Body of pancreas (tissue), 4 donors: ENCODE results near the gene HOXA13. TPM values are rescaled to one million over a fixed set of nuclear protein-coding genes. Genes with fewer than 3 reads are reported as not detected.
A peak's percentile ranks its signal among the peaks of the same experiment; 100 is the strongest.

Experiments
- ATAC-seq: fragments of 150-250 bp; one replicate; pipeline ENCODE4 v1.9.1; 2016
- DNase-seq, 4 donors: peaks; one replicate each; pipeline ENCODE4 v3.0.0-alpha.2; 2019
- H3K27ac ChIP-seq, 4 donors: fragments of 200-600 bp; sonication (generic); 1 replicate in 3 of 4; 2 replicates in 1 of 4; pipeline versions ENCODE4 v1.5.1 to v1.6.1; 2016 to 2019; ENCODE audit warnings: mild to moderate bottlenecking in 1 of 4, mixed read lengths in 1 of 4, moderate library complexity in 1 of 4
- H3K27me3 ChIP-seq, 2 donors: fragments of 200-600 bp; sonication (generic); one replicate each; pipeline ENCODE4 v1.6.0; 2016; ENCODE audit warnings: mild to moderate bottlenecking in 1 of 2
- H3K36me3 ChIP-seq, 2 donors: fragments of 200-600 bp; sonication (generic); replicated peaks in 1 of 2; 2 replicates each; pipeline ENCODE4 v1.5.1; 2016; ENCODE audit warnings: low read depth in 2 of 2; ENCODE audit not compliant: insufficient read depth in 1 of 2
- H3K4me1 ChIP-seq: fragments of 200-600 bp; sonication (generic); one replicate; pipeline ENCODE4 v1.6.0; 2016
- H3K4me3 ChIP-seq, 2 donors: fragments of 200-600 bp; sonication (generic); 1 replicate in 1 of 2; 2 replicates in 1 of 2; pipeline ENCODE4 v1.5.1; 2016 to 2019
- H3K9me3 ChIP-seq, 3 donors: fragments of 200-600 bp; sonication (generic); 1 replicate in 2 of 3; 2 replicates in 1 of 3; pipeline ENCODE4 v1.5.1; 2016
- CTCF ChIP-seq, 7 experiments: fragments of 450-650 bp in 4 of 7; fragments of 200-600 bp in 3 of 7; sonication (generic) in 3 of 7; IDR thresholded peaks; one replicate each; pipeline ENCODE4 v1.5.1; 2016 to 2019; ENCODE audit warnings: antibody characterized with exemption in 7 of 7
- POLR2A ChIP-seq, 3 donors: fragments of 450-650 bp; IDR thresholded peaks; one replicate each; pipeline ENCODE4 v1.6.1; 2016; ENCODE audit warnings: antibody characterized with exemption in 3 of 3, mild to moderate bottlenecking in 2 of 3
- WGBS, 2 donors: methylation state at CpG; one replicate each; pipeline ENCODE4 v1.1.5; 2017; 5-methylcytosine and 5-hydroxymethylcytosine counted together
- intact Hi-C: fragments of 100-400 bp; cut with DNase I; formaldehyde crosslinking; loops from one replicate; pipeline ENCODE4 v1.15.1; 2023
- total RNA-seq, 2 donors: library from RNA; depleted of rRNA; stranded (reverse); fragments of >200 nt; gene quantifications; one replicate each; pipeline ENCODE4 v1.1.0, GENCODE V29; 2016

The HOXA13 gene
- total RNA-seq, 2 donors from 2014 or later = not detected

GRCh38 chr7:27171637-27172314 is 28.1 kb downstream of the HOXA13 start:
- 9 to 11% methylated on average over 30 of the region's 30 CpGs for WGBS, 2 donors
- TF ChIP-seq CTCF (IDR thresholded peaks at IDR 0.05) = no peak
- no peak for TF ChIP-seq POLR2A (IDR thresholded peaks at IDR 0.05)
- no peaks in the 10 kb centered on the region for H3K36me3 ChIP-seq
- intact Hi-C loops = no loop called here
- no peak overlapping the region for H3K27ac ChIP-seq
- peaks cover 5 to 92% of the 10 kb centered on the region in 2 donors for H3K27me3 ChIP-seq
- peak in 2 of 4 donors; percentile 10 to 14 for DNase-seq
- no peaks in the 10 kb centered on the region for H3K9me3 ChIP-seq
- no peak for ATAC-seq
- peaks cover 30% of the 10 kb centered on the region for H3K4me1 ChIP-seq
- no peak overlapping the region for H3K4me3 ChIP-seq

- no peak for TF ChIP-seq CTCF (IDR thresholded peaks at IDR 0.05)
- no peak for TF ChIP-seq POLR2A (IDR thresholded peaks at IDR 0.05)
- Histone ChIP-seq H3K9me3 (no peaks in the 10 kb centered on the region), H3K4me1 (peaks cover 30% of the 10 kb centered on the region), H3K36me3 (no peaks in the 10 kb centered on the region), H3K4me3 (no peak overlapping the region), H3K27me3 (peaks cover 5 to 92% of the 10 kb centered on the region in 2 donors), H3K27ac (no peak overlapping the region)
- 10 to 11% methylated on average over 8 of the region's 8 CpGs for WGBS, 2 donors
- intact Hi-C loops = no loop called here
- DNase-seq = peak in 1 of 4 donors; percentile 8
- ATAC-seq = no peak
Measured at GRCh38 chr7:27171325-27171636, 28.6 kb downstream of the HOXA13 start.

GRCh38 chr7:27170426-27171324 is 29.2 kb downstream of the HOXA13 start:
- H3K27ac ChIP-seq = no peak overlapping the region
- no peak for DNase-seq
- H3K4me1 ChIP-seq = peaks cover 30% of the 10 kb centered on the region
- H3K4me3 ChIP-seq = no peak overlapping the region
- TF ChIP-seq CTCF (IDR thresholded peaks at IDR 0.05) (no peak), POLR2A (IDR thresholded peaks at IDR 0.05) (no peak)
- intact Hi-C loops = no loop called here
- H3K9me3 ChIP-seq = no peaks in the 10 kb centered on the region
- peaks cover 5 to 92% of the 10 kb centered on the region in 2 donors for H3K27me3 ChIP-seq
- no peaks in the 10 kb centered on the region for H3K36me3 ChIP-seq
- WGBS, 2 donors = 13 to 19% methylated on average over 11 of the region's 11 CpGs
- ATAC-seq = no peak

- Histone ChIP-seq H3K4me3 (no peak overlapping the region), H3K36me3 (no peaks in the 10 kb centered on the region), H3K27me3 (peaks cover 5 to 92% of the 10 kb centered on the region in 2 donors), H3K9me3 (no peaks in the 10 kb centered on the region), H3K27ac (no peak overlapping the region), H3K4me1 (peaks cover 30% of the 10 kb centered on the region)
- intact Hi-C loops = loop anchor here (10.0 kb wide), 1 partner anchor 315 kb away; no protein-coding TSS in a partner anchor
- TF ChIP-seq POLR2A (IDR thresholded peaks at IDR 0.05) (no peak), CTCF (IDR thresholded peaks at IDR 0.05) (no peak)
- WGBS, 2 donors = 4 to 6% methylated on average over 18 to 44 of the region's 46 CpGs
- DNase-seq (no peak), ATAC-seq (no peak)
Measured at GRCh38 chr7:27169658-27170425, 30.0 kb downstream of the HOXA13 start.
